ENCODE data around the gene STRIP2.
A peak's percentile ranks its signal among the peaks of the same experiment; 100 is the strongest.
"Not testable (repeated sequence)": the region's sequence is repeated elsewhere in the genome, so short reads cannot be mapped to it uniquely, and the experiment has no call there.

The STRIP2 gene

GRCh38 chr7:129394982-129395914 is 39.0 kb upstream of the STRIP2 start:
- Histone ChIP-seq H3K4ac (ENCODE audit: low read depth, low read length) (no peak overlapping the region), H4K8ac (ENCODE audit: low read depth, low read length) (no peak overlapping the region), H3K36me3 (ENCODE audit: control insufficient read depth, insufficient read depth, low read length) (no peaks in the 10 kb centered on the region), H3K23ac (ENCODE audit: low read length) (no peak overlapping the region), H3K4me1 (ENCODE audit: control insufficient read depth, low read depth, low read length) (no peaks in the 10 kb centered on the region), H2BK5ac (ENCODE audit: low read length) (no peak overlapping the region), H2BK15ac (replicated peaks; ENCODE audit: low read depth) (no peak overlapping the region), H2AK5ac (ENCODE audit: low read length) (no peak overlapping the region), H3K27ac (ENCODE audit: low read depth, low read length) (no peak overlapping the region), H3K79me2 (ENCODE audit: control insufficient read depth, insufficient read depth, low read length) (no peaks in the 10 kb centered on the region), H3K79me1 (ENCODE audit: low read length) (no peaks in the 10 kb centered on the region), H4K5ac (ENCODE audit: low read length) (no peak overlapping the region), H3K4me3 (ENCODE audit: low read length) (no peak overlapping the region), H3K56ac (ENCODE audit: low read length) (no peak overlapping the region), H3K18ac (ENCODE audit: low read length) (no peak overlapping the region), H3K9ac (ENCODE audit: low read length) (no peak overlapping the region), H3K27me3 (ENCODE audit: insufficient read depth, low read length, poor library complexity) (no peaks in the 10 kb centered on the region), H3K4me2 (ENCODE audit: low read length) (no peak overlapping the region), H2BK120ac (ENCODE audit: low read depth, low read length) (no peak overlapping the region)
- no peak for DNase-seq
- no CpG with 5 or more reads among the region's 4 CpGs for WGBS (ENCODE audit: extremely low coverage, insufficient coverage, low lambda C conversion rate)

DNA sequence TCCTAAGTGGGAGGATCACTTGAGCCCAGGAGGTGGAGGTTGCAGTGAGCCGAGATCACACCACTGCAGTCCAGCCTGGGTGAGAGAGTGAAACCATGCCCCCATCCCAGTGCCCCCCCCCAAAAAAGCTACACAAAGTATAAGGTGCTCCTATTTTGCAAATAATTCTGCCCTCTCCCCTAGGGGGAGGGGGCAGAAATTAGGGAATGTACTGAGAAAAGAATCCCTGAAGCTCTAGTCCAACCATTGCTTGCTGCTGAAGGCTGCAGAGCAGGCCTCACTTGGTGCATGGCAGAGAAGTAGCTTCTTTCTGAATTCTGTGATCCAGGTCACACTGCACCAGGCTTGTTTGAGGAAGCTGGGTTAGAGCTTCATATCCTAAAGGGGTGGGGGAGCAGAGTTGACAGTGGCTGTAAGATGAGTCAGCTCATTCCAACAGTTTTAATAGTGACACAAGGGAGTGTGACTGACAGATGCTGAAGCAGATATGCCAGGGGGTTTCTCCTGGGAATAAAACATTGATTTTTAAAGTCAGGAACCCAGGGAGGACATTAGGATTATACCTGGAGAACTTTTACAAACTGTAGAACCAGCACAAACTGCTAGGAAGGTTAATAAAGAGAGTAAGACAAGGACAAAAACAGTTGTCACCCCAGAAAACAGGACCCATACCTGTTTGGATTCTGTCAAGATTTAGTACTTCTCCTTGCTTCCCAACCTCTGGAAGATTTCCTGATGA is 32.8 kb upstream of the STRIP2 start:
- H4K8ac ChIP-seq (ENCODE audit: low read depth, low read length), result no peak overlapping the region
- no peak overlapping the region for H4K5ac ChIP-seq (ENCODE audit: low read length)
- H3K4me3 ChIP-seq (ENCODE audit: low read length), result no peak overlapping the region
- no CpG with 5 or more reads among the region's 1 CpG for WGBS (ENCODE audit: extremely low coverage, insufficient coverage, low lambda C conversion rate)
- no peak overlapping the region for H3K9ac ChIP-seq (ENCODE audit: low read length)
- H3K27ac ChIP-seq (ENCODE audit: low read depth, low read length), result no peak overlapping the region
- no peak overlapping the region for H2BK5ac ChIP-seq (ENCODE audit: low read length)
- peak; percentile 68 for DNase-seq
- no peak overlapping the region for H3K4me2 ChIP-seq (ENCODE audit: low read length)
- H3K36me3 ChIP-seq (ENCODE audit: control insufficient read depth, insufficient read depth, low read length), result no peaks in the 10 kb centered on the region
- no peak overlapping the region for H3K56ac ChIP-seq (ENCODE audit: low read length)
- H2AK5ac ChIP-seq (ENCODE audit: low read length), result no peak overlapping the region
- no peak overlapping the region for H2BK120ac ChIP-seq (ENCODE audit: low read depth, low read length)
- H2BK15ac ChIP-seq (replicated peaks; ENCODE audit: low read depth), result no peak overlapping the region
- H3K27me3 ChIP-seq (ENCODE audit: insufficient read depth, low read length, poor library complexity), result no peaks in the 10 kb centered on the region
- no peaks in the 10 kb centered on the region for H3K79me2 ChIP-seq (ENCODE audit: control insufficient read depth, insufficient read depth, low read length)
- no peak overlapping the region for H3K4ac ChIP-seq (ENCODE audit: low read depth, low read length)
- H3K79me1 ChIP-seq (ENCODE audit: low read length), result no peaks in the 10 kb centered on the region
- no peak overlapping the region for H3K18ac ChIP-seq (ENCODE audit: low read length)
- H3K23ac ChIP-seq (ENCODE audit: low read length), result no peak overlapping the region
- H3K4me1 ChIP-seq (ENCODE audit: control insufficient read depth, low read depth, low read length), result no peaks in the 10 kb centered on the region

GRCh38 chr7:129401967-129402860 is 32.0 kb upstream of the STRIP2 start:
- no peak overlapping the region for H3K4me3 ChIP-seq (ENCODE audit: low read length)
- H3K18ac ChIP-seq (ENCODE audit: low read length), result no peak overlapping the region
- no peak overlapping the region for H4K8ac ChIP-seq (ENCODE audit: low read depth, low read length)
- no peak overlapping the region for H2BK15ac ChIP-seq (replicated peaks; ENCODE audit: low read depth)
- H2BK5ac ChIP-seq (ENCODE audit: low read length), result no peak overlapping the region
- peak; percentile 16 for DNase-seq
- no CpG with 5 or more reads among the region's 3 CpGs for WGBS (ENCODE audit: extremely low coverage, insufficient coverage, low lambda C conversion rate)
- H2BK120ac ChIP-seq (ENCODE audit: low read depth, low read length), result no peak overlapping the region
- H3K9ac ChIP-seq (ENCODE audit: low read length), result no peak overlapping the region
- H3K79me2 ChIP-seq (ENCODE audit: control insufficient read depth, insufficient read depth, low read length), result no peaks in the 10 kb centered on the region
- no peak overlapping the region for H3K4me2 ChIP-seq (ENCODE audit: low read length)
- no peaks in the 10 kb centered on the region for H3K4me1 ChIP-seq (ENCODE audit: control insufficient read depth, low read depth, low read length)
- H2AK5ac ChIP-seq (ENCODE audit: low read length), result no peak overlapping the region
- no peak overlapping the region for H3K27ac ChIP-seq (ENCODE audit: low read depth, low read length)
- H3K36me3 ChIP-seq (ENCODE audit: control insufficient read depth, insufficient read depth, low read length), result no peaks in the 10 kb centered on the region
- no peaks in the 10 kb centered on the region for H3K79me1 ChIP-seq (ENCODE audit: low read length)
- no peak overlapping the region for H3K56ac ChIP-seq (ENCODE audit: low read length)
- H4K5ac ChIP-seq (ENCODE audit: low read length), result no peak overlapping the region
- H3K27me3 ChIP-seq (ENCODE audit: insufficient read depth, low read length, poor library complexity), result no peaks in the 10 kb centered on the region
- H3K23ac ChIP-seq (ENCODE audit: low read length), result no peak overlapping the region
- H3K4ac ChIP-seq (ENCODE audit: low read depth, low read length), result no peak overlapping the region

GRCh38 chr7:129405527-129405926 is 28.7 kb upstream of the STRIP2 start:
- Histone ChIP-seq H3K23ac (ENCODE audit: low read length) (no peak overlapping the region), H2BK5ac (ENCODE audit: low read length) (no peak overlapping the region), H3K4me2 (ENCODE audit: low read length) (no peak overlapping the region), H3K4me1 (ENCODE audit: control insufficient read depth, low read depth, low read length) (no peaks in the 10 kb centered on the region), H4K5ac (ENCODE audit: low read length) (no peak overlapping the region), H3K27ac (ENCODE audit: low read depth, low read length) (no peak overlapping the region), H2BK15ac (replicated peaks; ENCODE audit: low read depth) (no peak overlapping the region), H3K56ac (ENCODE audit: low read length) (no peak overlapping the region), H4K8ac (ENCODE audit: low read depth, low read length) (no peak overlapping the region), H2BK120ac (ENCODE audit: low read depth, low read length) (no peak overlapping the region), H3K27me3 (ENCODE audit: insufficient read depth, low read length, poor library complexity) (no peaks in the 10 kb centered on the region), H2AK5ac (ENCODE audit: low read length) (no peak overlapping the region), H3K9ac (ENCODE audit: low read length) (no peak overlapping the region), H3K18ac (ENCODE audit: low read length) (no peak overlapping the region), H3K4ac (ENCODE audit: low read depth, low read length) (no peak overlapping the region), H3K79me1 (ENCODE audit: low read length) (no peaks in the 10 kb centered on the region), H3K4me3 (ENCODE audit: low read length) (no peak overlapping the region), H3K36me3 (ENCODE audit: control insufficient read depth, insufficient read depth, low read length) (no peaks in the 10 kb centered on the region), H3K79me2 (ENCODE audit: control insufficient read depth, insufficient read depth, low read length) (no peaks in the 10 kb centered on the region)
- no peak for DNase-seq

DNA sequence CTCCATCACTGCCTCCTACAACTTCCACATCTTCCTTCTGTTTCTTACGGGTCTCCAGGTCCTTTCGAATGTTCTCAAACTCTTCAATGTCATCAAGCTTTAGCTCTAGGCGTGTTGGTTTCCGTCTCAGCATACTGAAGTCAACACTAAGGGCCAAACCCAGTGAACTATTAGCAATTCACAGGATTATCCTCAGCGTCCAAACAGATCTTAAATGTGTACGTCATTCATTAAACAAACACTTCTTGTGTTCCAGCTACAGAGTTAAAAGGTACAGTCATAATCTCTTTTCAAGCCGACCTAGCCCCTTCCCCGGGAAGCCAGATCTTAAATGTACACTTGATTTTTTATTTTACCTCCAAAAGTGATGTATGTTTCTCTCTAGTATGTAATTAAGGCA is 24.0 kb upstream of the STRIP2 start:
- H3K4ac ChIP-seq (ENCODE audit: low read depth, low read length); H3K4me3 ChIP-seq (ENCODE audit: low read length); H2BK120ac ChIP-seq (ENCODE audit: low read depth, low read length); H4K5ac ChIP-seq (ENCODE audit: low read length); H3K36me3 ChIP-seq (ENCODE audit: control insufficient read depth, insufficient read depth, low read length); H3K4me2 ChIP-seq (ENCODE audit: low read length); H3K56ac ChIP-seq (ENCODE audit: low read length); H3K79me2 ChIP-seq (ENCODE audit: control insufficient read depth, insufficient read depth, low read length); H3K18ac ChIP-seq (ENCODE audit: low read length); H3K79me1 ChIP-seq (ENCODE audit: low read length); H3K4me1 ChIP-seq (ENCODE audit: control insufficient read depth, low read depth, low read length); DNase-seq; H2AK5ac ChIP-seq (ENCODE audit: low read length); H3K9ac ChIP-seq (ENCODE audit: low read length); H2BK5ac ChIP-seq (ENCODE audit: low read length); H3K23ac ChIP-seq (ENCODE audit: low read length); H3K27ac ChIP-seq (ENCODE audit: low read depth, low read length); H2BK15ac ChIP-seq (replicated peaks; ENCODE audit: low read depth); H4K8ac ChIP-seq (ENCODE audit: low read depth, low read length); H3K27me3 ChIP-seq (ENCODE audit: insufficient read depth, low read length, poor library complexity): not testable (repeated sequence)
- no CpG with 5 or more reads among the region's 8 CpGs for WGBS (ENCODE audit: extremely low coverage, insufficient coverage, low lambda C conversion rate)

All from mesendoderm (in vitro differentiated cells).